HFFc6 (cell line): ENCODE data around the gene TTC23L. TPM values are rescaled to one million over a fixed set of nuclear protein-coding genes. Genes with fewer than 3 reads are reported as not detected.

ENCODE experiments used
- DNase-seq: peaks from one replicate; pipeline ENCODE4 v3.0.0-alpha.2; 2018
- H3K27ac Mint-ChIP-seq: 2 replicates; pipeline ENCODE4 v1.8.0; 2020; ENCODE audit warnings: mild to moderate bottlenecking, mixed read lengths
- H3K27me3 Mint-ChIP-seq: 2 replicates; pipeline ENCODE4 v1.8.0; 2021; ENCODE audit warnings: mild to moderate bottlenecking, moderate library complexity, mixed read lengths; ENCODE audit not compliant: insufficient read depth
- H3K36me3 Mint-ChIP-seq: 2 replicates; pipeline ENCODE4 v1.8.0; 2021; ENCODE audit warnings: low read depth, mixed read lengths
- H3K4me1 Mint-ChIP-seq: 2 replicates; pipeline ENCODE4 v1.8.0; 2020; ENCODE audit warnings: low read depth, mixed read lengths
- H3K4me3 Mint-ChIP-seq: 2 replicates; pipeline ENCODE4 v1.8.0; 2020; ENCODE audit warnings: mild to moderate bottlenecking, moderate library complexity, mixed read lengths
- H3K9me3 Mint-ChIP-seq: 2 replicates; pipeline ENCODE4 v1.8.0; 2020; ENCODE audit warnings: mild to moderate bottlenecking, mixed read lengths
- CTCF ChIP-seq: fragments of 200-600 bp; sonication (generic); IDR thresholded peaks from 2 replicates; pipeline ENCODE4 v1.5.0; 2021; ENCODE audit warnings: antibody characterized with exemption, mild to moderate bottlenecking
- long read RNA-seq: library from polyadenylated mRNA; unstranded; transcript quantifications from one replicate; pipeline ENCODE4 v2.0.0, GENCODE V29; 2019
- total RNA-seq, 6 experiments: library from RNA; stranded (reverse); fragmentation: NEBNext Ultra II Directional; extraction: Animal tissue kit (Norgen Biotek cat#: 25700); gene quantifications; 2 replicates in 1 of 6; 3 replicates in 5 of 6; pipeline ENCODE4 v1.2.3, GENCODE V29; 2021

Gene TTC23L
- total RNA-seq = not detected
- long read RNA-seq = 0 reads

GRCh38 chr5:34838785-34839714, at the start of gene TTC23L:
Gene TTC23L (plus strand): TSS chr5:34839164. CDS start chr5:34840672, 1,508 bp downstream.
- H3K9me3 Mint-ChIP-seq = no peaks in the 10 kb centered on the region
- TF ChIP-seq CTCF = no peak
- H3K36me3 Mint-ChIP-seq = peaks cover 3% of the 10 kb centered on the region
- H3K27ac Mint-ChIP-seq = peak within 1 kb of the TSS; percentile 74
- peaks cover 21% of the 10 kb centered on the region for H3K4me1 Mint-ChIP-seq
- DNase-seq = peak; percentile 71
- peak within 1 kb of the TSS; percentile 90 for H3K4me3 Mint-ChIP-seq
- peaks cover 25% of the 10 kb centered on the region for H3K27me3 Mint-ChIP-seq

- no peak overlapping the region for H3K4me3 Mint-ChIP-seq
- H3K9me3 Mint-ChIP-seq = peaks cover 5% of the 10 kb centered on the region; the same call in 1 of the 2 replicates
- no peak for TF ChIP-seq CTCF
- H3K4me1 Mint-ChIP-seq = peaks cover 58% of the 10 kb centered on the region
- peaks cover 2% of the 10 kb centered on the region; the same call in 1 of the 2 replicates for H3K27me3 Mint-ChIP-seq
- peaks cover 49% of the 10 kb centered on the region for H3K36me3 Mint-ChIP-seq
- peak overlapping the region; percentile 72 for H3K27ac Mint-ChIP-seq
- no peak for DNase-seq
These were observed 49.3 kb upstream of the TTC23L start for GRCh38 chr5:34789639-34790038.

GRCh38 chr5:34790069-34790468, 48.9 kb upstream of the TTC23L start:
- Mint-ChIP-seq H3K36me3 (peaks cover 51% of the 10 kb centered on the region), H3K27ac (peak overlapping the region; percentile 72), H3K4me3 (no peak overlapping the region), H3K4me1 (peaks cover 56% of the 10 kb centered on the region), H3K9me3 (peaks cover 5% of the 10 kb centered on the region; the same call in 1 of the 2 replicates), H3K27me3 (peaks cover 2% of the 10 kb centered on the region; the same call in 1 of the 2 replicates)
- no peak for DNase-seq
- no peak for TF ChIP-seq CTCF

- no peak for TF ChIP-seq CTCF
- H3K27me3 Mint-ChIP-seq = peaks cover 2% of the 10 kb centered on the region
- H3K9me3 Mint-ChIP-seq = no peaks in the 10 kb centered on the region
- H3K4me1 Mint-ChIP-seq = peaks cover 50% of the 10 kb centered on the region
- peak; percentile 35 for DNase-seq
- H3K4me3 Mint-ChIP-seq = no peak overlapping the region
- peaks cover 44% of the 10 kb centered on the region for H3K36me3 Mint-ChIP-seq
- H3K27ac Mint-ChIP-seq = peak overlapping the region; percentile 33; the same call in 1 of the 2 replicates
These were observed 47.2 kb upstream of the TTC23L start for GRCh38 chr5:34791761-34792244.

GRCh38 chr5:34802834-34803563, 36.0 kb upstream of the TTC23L start:
- no peaks in the 10 kb centered on the region for H3K9me3 Mint-ChIP-seq
- peaks cover 57% of the 10 kb centered on the region for H3K36me3 Mint-ChIP-seq
- H3K27me3 Mint-ChIP-seq = peaks cover 7% of the 10 kb centered on the region
- H3K4me3 Mint-ChIP-seq = no peak overlapping the region
- H3K27ac Mint-ChIP-seq = peak overlapping the region; percentile 25
- TF ChIP-seq CTCF = no peak
- H3K4me1 Mint-ChIP-seq = peaks cover 9% of the 10 kb centered on the region; the same call in 1 of the 2 replicates
- no peak for DNase-seq
